SJSA1 (cell line): ENCODE measurements around the gene IRAK1BP1. TPM values are rescaled to one million over a fixed set of nuclear protein-coding genes. Genes with fewer than 3 reads are reported as not detected.

Experiments used
- DNase-seq, 2 experiments: peaks; one replicate each; pipeline ENCODE4 v3.0.0-alpha.2; 2015 to 2020; ENCODE audit warnings: low spot score in 2 of 2, low read depth in 1 of 2
- H3K27ac ChIP-seq: fragments of 250-450 bp; sonication (Bioruptor Pico); 2 replicates; pipeline ENCODE4 v1.5.1; 2020; ENCODE audit warnings: mild to moderate bottlenecking, moderate library complexity
- H3K27me3 ChIP-seq: fragments of 250-450 bp; sonication (Bioruptor Pico); replicated peaks from 2 replicates; pipeline ENCODE4 v1.5.1; 2020; ENCODE audit warnings: mild to moderate bottlenecking, moderate library complexity
- H3K36me3 ChIP-seq: fragments of 250-450 bp; sonication (Bioruptor Pico); 2 replicates; pipeline ENCODE4 v1.5.1; 2020; ENCODE audit warnings: mild to moderate bottlenecking
- H3K4me1 ChIP-seq: fragments of 250-450 bp; sonication (Bioruptor Pico); replicated peaks from 2 replicates; pipeline ENCODE4 v1.6.1; 2021; ENCODE audit warnings: mild to moderate bottlenecking
- H3K4me3 ChIP-seq: fragments of 250-450 bp; sonication (Bioruptor Pico); 2 replicates; pipeline ENCODE4 v1.5.1; 2020; ENCODE audit warnings: mild to moderate bottlenecking
- H3K9me3 ChIP-seq: fragments of 250-450 bp; sonication (Bioruptor Pico); replicated peaks from 2 replicates; pipeline ENCODE4 v1.5.1; 2020; ENCODE audit warnings: mild to moderate bottlenecking
- total RNA-seq: library from RNA; depleted of rRNA; stranded (reverse); fragments of >200 nt; shearing (Covaris generic); gene quantifications from 2 replicates; pipeline ENCODE4 v1.2.3, GENCODE V29; 2014; rRNA removed

Gene IRAK1BP1
- total RNA-seq = 0.16 and 0.24 TPM in 2 replicates

DNA sequence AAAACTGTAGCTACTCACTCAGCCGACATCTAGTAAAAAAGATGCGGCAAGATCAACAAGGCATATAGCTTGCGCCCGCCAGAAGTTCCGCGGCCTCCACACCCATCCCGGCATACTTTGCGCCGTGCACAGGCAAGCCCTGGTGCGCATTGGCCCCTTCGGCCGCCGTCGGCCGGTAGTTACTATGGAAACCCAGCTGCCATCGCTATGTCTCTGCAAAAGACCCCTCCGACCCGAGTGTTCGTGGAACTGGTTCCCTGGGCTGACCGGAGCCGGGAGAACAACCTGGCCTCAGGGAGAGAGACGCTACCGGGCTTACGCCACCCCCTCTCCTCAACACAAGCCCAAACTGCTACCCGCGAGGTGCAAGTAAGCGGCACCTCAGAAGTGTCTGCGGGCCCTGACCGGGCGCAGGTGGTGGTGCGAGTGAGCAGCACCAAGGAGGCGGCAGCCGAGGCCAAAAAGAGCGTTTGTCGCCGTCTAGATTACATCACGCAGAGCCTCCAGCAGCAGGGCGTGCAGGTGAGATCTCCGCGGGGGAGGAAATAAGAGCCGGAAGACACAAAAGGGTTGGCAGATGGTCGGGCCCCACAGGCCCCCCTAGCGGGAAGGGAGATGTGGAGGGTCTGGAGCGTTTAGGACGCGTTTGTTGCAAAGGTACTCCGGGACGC lies at the start of gene IRAK1BP1:
IRAK1BP1 (plus strand) TSS at position 182 of the 671 bp plus-strand sequence; CDS start at position 208, 26 bp downstream.
- Histone ChIP-seq H3K36me3 (no peaks in the 10 kb centered on the region), H3K4me1 (peaks cover 6% of the 10 kb centered on the region; the same call in 1 of the 2 replicates), H3K4me3 (peak within 1 kb of the TSS; percentile 48), H3K27ac (no peak within 1 kb of the TSS), H3K27me3 (0 out of 2 replicates have a peak, but pooled peaks cover 7% of the 10 kb centered on the region), H3K9me3 (no peaks in the 10 kb centered on the region; the same call in 1 of the 2 replicates)
- DNase-seq = peak; percentile 25 to 59

DNA sequence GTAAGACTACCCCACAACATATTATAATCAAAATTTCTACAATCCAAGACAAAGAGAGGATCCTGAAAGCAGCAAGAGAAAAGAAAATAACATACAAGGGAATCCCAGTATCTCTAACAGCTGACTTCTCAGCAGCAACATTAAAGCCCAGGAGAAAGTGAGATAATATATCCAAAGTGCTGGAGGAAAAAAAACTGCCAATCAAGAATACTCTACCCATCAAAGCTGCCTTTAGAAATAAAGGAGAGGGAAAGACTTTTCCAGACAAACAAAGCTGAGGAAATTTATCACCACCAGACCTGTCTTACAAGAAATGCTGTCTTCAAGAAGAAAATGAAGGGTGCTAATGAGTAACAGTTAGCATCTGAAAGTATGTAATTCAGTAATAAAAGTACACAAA lies 43.3 kb upstream of the IRAK1BP1 start:
- H3K9me3 ChIP-seq = no peaks in the 10 kb centered on the region

GRCh38 chr6:78829407-78829806 lies 37.9 kb upstream of the IRAK1BP1 start:
- H3K4me1 ChIP-seq = no peaks in the 10 kb centered on the region
- H3K27ac ChIP-seq = no peak overlapping the region
- H3K36me3 ChIP-seq = no peaks in the 10 kb centered on the region
- H3K27me3 ChIP-seq = no peaks in the 10 kb centered on the region
- H3K9me3 ChIP-seq = no peaks in the 10 kb centered on the region
- no peak for DNase-seq
- H3K4me3 ChIP-seq = no peak overlapping the region

More for the DNA sequence above, 43.3 kb upstream of the IRAK1BP1 start:
- Histone ChIP-seq H3K4me1 (no peaks in the 10 kb centered on the region), H3K27me3 (no peaks in the 10 kb centered on the region), H3K36me3 (no peaks in the 10 kb centered on the region), H3K4me3 (no peak overlapping the region), H3K27ac (no peak overlapping the region)
- no peak for DNase-seq

DNA sequence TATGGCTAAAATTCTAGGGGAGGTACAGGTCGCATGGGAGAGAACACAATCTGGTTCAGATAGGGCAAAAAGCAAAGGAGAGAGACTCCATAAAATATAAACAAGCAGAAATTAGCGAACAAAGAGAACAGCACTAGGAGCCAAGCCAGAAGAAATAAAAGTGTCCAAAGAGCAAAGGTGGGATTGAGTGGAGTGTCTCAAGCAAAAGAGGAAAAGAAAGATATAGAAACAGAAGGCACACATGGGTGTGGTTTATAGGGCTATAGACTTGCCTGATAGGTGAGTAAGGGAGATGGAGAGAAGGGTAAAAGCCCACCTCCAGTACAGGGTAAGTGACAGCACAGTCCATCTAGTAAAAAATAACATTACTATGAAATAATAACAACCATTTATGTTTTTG lies 36.5 kb upstream of the IRAK1BP1 start:
- H3K4me3 ChIP-seq = no peak overlapping the region
- no peak overlapping the region for H3K27ac ChIP-seq
- H3K27me3 ChIP-seq = no peaks in the 10 kb centered on the region
- no peaks in the 10 kb centered on the region for H3K9me3 ChIP-seq
- H3K4me1 ChIP-seq = no peaks in the 10 kb centered on the region
- no peak for DNase-seq
- H3K36me3 ChIP-seq = no peaks in the 10 kb centered on the region

DNA sequence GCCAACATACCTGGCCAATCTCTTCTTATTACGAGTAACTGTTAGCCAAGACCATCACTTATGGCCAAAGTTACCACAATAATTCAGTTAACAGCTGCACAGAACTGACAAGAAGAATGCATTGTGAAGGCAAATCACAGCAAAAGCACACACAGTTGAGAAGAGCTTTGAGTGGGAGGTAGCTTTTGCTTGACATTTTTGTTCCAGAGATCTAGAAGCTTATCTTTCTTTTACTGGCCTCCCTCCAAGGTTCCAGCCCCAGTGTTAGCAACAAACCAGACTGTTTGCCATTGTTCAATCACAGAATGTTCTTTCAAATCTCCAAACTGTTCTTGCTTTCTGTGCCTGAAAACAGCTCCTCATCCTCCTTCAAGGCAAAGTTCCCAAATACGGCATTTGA lies 35.9 kb upstream of the IRAK1BP1 start:
- Histone ChIP-seq H3K27ac (no peak overlapping the region), H3K4me1 (no peaks in the 10 kb centered on the region), H3K27me3 (no peaks in the 10 kb centered on the region), H3K36me3 (no peaks in the 10 kb centered on the region), H3K9me3 (no peaks in the 10 kb centered on the region), H3K4me3 (no peak overlapping the region)
- no peak for DNase-seq

GRCh38 chr6:78832091-78832808 lies 35.1 kb upstream of the IRAK1BP1 start:
- H3K4me1 ChIP-seq = no peaks in the 10 kb centered on the region
- H3K9me3 ChIP-seq = no peaks in the 10 kb centered on the region
- no peak overlapping the region for H3K4me3 ChIP-seq
- no peaks in the 10 kb centered on the region for H3K27me3 ChIP-seq
- H3K36me3 ChIP-seq = no peaks in the 10 kb centered on the region
- no peak for DNase-seq
- no peak overlapping the region for H3K27ac ChIP-seq

- no peak overlapping the region for H3K4me3 ChIP-seq
- H3K36me3 ChIP-seq = no peaks in the 10 kb centered on the region
- H3K4me1 ChIP-seq = no peaks in the 10 kb centered on the region
- H3K9me3 ChIP-seq = no peaks in the 10 kb centered on the region
- H3K27ac ChIP-seq = no peak overlapping the region
- DNase-seq = no peak
- no peaks in the 10 kb centered on the region for H3K27me3 ChIP-seq
Observed at GRCh38 chr6:78835817-78836216, 31.5 kb upstream of the IRAK1BP1 start.

- Histone ChIP-seq H3K36me3 (no peaks in the 10 kb centered on the region), H3K4me3 (no peak overlapping the region), H3K9me3 (no peaks in the 10 kb centered on the region), H3K27ac (no peak overlapping the region), H3K4me1 (no peaks in the 10 kb centered on the region), H3K27me3 (no peaks in the 10 kb centered on the region)
- no peak for DNase-seq
Observed at GRCh38 chr6:78836598-78836997, 30.8 kb upstream of the IRAK1BP1 start.

DNA sequence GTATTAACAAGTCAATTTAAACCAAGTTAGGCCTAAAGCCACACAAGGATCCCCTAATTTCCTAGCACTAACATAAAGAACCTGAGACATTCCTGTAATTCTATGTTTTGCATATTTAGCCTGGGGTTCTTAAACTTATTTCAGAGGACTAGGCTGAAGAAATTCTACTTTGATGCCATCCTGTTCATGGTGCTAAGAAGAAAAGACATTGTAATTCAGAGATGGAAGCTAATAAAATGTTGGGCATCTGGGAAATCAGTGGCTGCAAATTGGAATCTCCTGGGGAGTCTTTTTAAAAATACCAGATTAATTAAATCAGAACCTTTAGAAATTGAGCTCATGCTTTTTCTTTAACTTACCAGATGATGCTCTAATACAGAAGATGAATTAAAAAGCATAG lies 26.2 kb upstream of the IRAK1BP1 start:
- DNase-seq = no peak
- H3K4me1 ChIP-seq = no peaks in the 10 kb centered on the region
- H3K27ac ChIP-seq = no peak overlapping the region
- H3K36me3 ChIP-seq = no peaks in the 10 kb centered on the region
- no peak overlapping the region for H3K4me3 ChIP-seq
- H3K27me3 ChIP-seq = no peaks in the 10 kb centered on the region
- H3K9me3 ChIP-seq = no peaks in the 10 kb centered on the region

DNA sequence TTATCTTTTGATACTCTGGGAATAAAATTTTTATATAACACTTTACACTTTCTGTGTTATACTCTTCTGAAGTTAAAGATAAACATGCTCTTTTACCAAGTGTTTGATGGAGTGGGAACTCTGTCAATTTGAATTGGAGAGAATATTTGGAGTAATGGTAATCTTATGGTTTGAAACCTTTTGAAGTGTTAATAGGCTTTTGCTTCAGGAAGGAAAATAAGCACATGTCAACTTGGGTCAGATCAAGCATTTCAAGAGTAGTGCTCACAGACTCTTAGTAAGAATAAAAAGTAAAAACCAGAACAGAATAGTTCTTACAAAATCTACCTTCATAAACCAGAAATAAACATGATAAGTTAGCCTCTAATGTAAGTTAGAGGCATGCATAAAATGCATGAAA lies 24.4 kb upstream of the IRAK1BP1 start:
- Histone ChIP-seq H3K4me1 (no peaks in the 10 kb centered on the region), H3K36me3 (no peaks in the 10 kb centered on the region), H3K9me3 (no peaks in the 10 kb centered on the region), H3K27ac (no peak overlapping the region), H3K27me3 (no peaks in the 10 kb centered on the region), H3K4me3 (no peak overlapping the region)
- no peak for DNase-seq

GRCh38 chr6:78844899-78845298 lies 22.5 kb upstream of the IRAK1BP1 start:
- H3K9me3 ChIP-seq = no peaks in the 10 kb centered on the region
- H3K4me1 ChIP-seq = no peaks in the 10 kb centered on the region
- no peak overlapping the region for H3K27ac ChIP-seq
- no peaks in the 10 kb centered on the region for H3K27me3 ChIP-seq
- H3K4me3 ChIP-seq = no peak overlapping the region
- no peaks in the 10 kb centered on the region for H3K36me3 ChIP-seq
- DNase-seq = no peak

DNA sequence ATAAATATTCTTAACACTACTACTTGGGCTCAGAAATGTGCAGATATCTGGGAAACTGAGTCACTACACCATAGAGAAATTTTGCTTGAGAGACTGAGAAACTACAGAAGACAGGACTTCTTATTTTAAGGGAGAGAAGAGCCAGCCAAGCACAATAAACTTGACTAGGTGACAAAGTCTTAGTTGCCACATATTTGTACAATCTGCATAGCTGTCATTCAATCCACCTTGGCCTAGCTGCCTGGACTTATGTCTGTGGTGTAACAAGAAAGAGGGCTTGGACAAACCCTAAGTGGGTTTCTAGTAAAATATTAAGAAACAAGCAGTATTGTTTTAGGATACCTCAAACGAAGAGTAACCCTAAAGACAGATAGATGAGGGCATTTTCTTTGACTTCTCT lies 21.8 kb upstream of the IRAK1BP1 start:
- no peaks in the 10 kb centered on the region for H3K4me1 ChIP-seq
- H3K27ac ChIP-seq = no peak overlapping the region
- no peak for DNase-seq
- H3K9me3 ChIP-seq = no peaks in the 10 kb centered on the region
- H3K4me3 ChIP-seq = no peak overlapping the region
- no peaks in the 10 kb centered on the region for H3K27me3 ChIP-seq
- no peaks in the 10 kb centered on the region for H3K36me3 ChIP-seq

DNA sequence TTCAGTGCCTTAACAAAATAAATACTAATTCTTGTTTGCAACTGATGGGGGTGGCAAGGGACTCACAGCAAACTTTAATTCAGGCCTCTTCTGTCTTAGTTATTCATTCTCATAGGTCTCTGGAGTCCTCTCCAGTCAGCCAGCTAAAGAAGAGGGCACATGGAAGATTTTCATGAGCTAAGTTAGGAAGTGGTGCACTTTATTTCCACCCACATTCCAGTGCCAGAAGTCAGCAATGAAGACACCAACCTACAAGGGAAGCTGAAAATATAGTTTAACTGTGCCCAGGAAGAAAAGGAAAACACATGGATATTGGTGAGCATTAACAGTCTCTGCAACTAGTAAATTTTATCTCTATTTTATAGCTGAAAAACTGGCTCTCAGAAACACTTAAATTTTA lies 16.7 kb upstream of the IRAK1BP1 start:
- H3K9me3 ChIP-seq = no peaks in the 10 kb centered on the region
- H3K27ac ChIP-seq = no peak overlapping the region
- DNase-seq = no peak
- H3K4me3 ChIP-seq = no peak overlapping the region
- no peaks in the 10 kb centered on the region for H3K36me3 ChIP-seq
- H3K27me3 ChIP-seq = no peaks in the 10 kb centered on the region
- no peaks in the 10 kb centered on the region for H3K4me1 ChIP-seq

- no peaks in the 10 kb centered on the region for H3K9me3 ChIP-seq
- H3K4me1 ChIP-seq = no peaks in the 10 kb centered on the region
- H3K36me3 ChIP-seq = no peaks in the 10 kb centered on the region
- H3K27me3 ChIP-seq = no peaks in the 10 kb centered on the region
- H3K4me3 ChIP-seq = no peak overlapping the region
- H3K27ac ChIP-seq = no peak overlapping the region
- no peak for DNase-seq
Observed at GRCh38 chr6:78851156-78851555, 16.2 kb upstream of the IRAK1BP1 start.
